ENCODE results near the gene ZDHHC14. TPM values are rescaled to one million over a fixed set of nuclear protein-coding genes. Genes with fewer than 3 reads are reported as not detected.

The ZDHHC14 gene
- total RNA-seq, 1 donor from 2014 or later = 5.1 TPM

- no peak for DNase-seq
- no peak for TF ChIP-seq CTCF (IDR thresholded peaks at IDR 0.05; ENCODE audit: partially characterized antibody, unreplicated experiment)
- H3K4me3 Mint-ChIP-seq (ENCODE audit: unreplicated experiment) = no peak overlapping the region
- H3K27me3 Mint-ChIP-seq (ENCODE audit: unreplicated experiment) = no peaks in the 10 kb centered on the region
- H3K27ac Mint-ChIP-seq (ENCODE audit: unreplicated experiment) = no peak overlapping the region
- H3K36me3 Mint-ChIP-seq (ENCODE audit: unreplicated experiment) = no peaks in the 10 kb centered on the region
- peaks cover 10% of the 10 kb centered on the region for H3K4me1 Mint-ChIP-seq (ENCODE audit: low read depth, unreplicated experiment)
- H3K9me3 Mint-ChIP-seq (ENCODE audit: unreplicated experiment) = no peaks in the 10 kb centered on the region
Observed at GRCh38 chr6:157469378-157469777, 88.4 kb downstream of the ZDHHC14 start.

- DNase-seq = no peak
- no peaks in the 10 kb centered on the region for H3K9me3 Mint-ChIP-seq (ENCODE audit: unreplicated experiment)
Observed at GRCh38 chr6:157471077-157471686, 90.2 kb downstream of the ZDHHC14 start.

GRCh38 chr6:157471895-157472686, 91.1 kb downstream of the ZDHHC14 start:
- H3K4me1 Mint-ChIP-seq (ENCODE audit: low read depth, unreplicated experiment) = no peaks in the 10 kb centered on the region
- H3K27me3 Mint-ChIP-seq (ENCODE audit: unreplicated experiment) = no peaks in the 10 kb centered on the region
- no peaks in the 10 kb centered on the region for H3K9me3 Mint-ChIP-seq (ENCODE audit: unreplicated experiment)
- H3K27ac Mint-ChIP-seq (ENCODE audit: unreplicated experiment) = no peak overlapping the region
- TF ChIP-seq CTCF (IDR thresholded peaks at IDR 0.05; ENCODE audit: partially characterized antibody, unreplicated experiment) = no peak
- no peak for DNase-seq
- H3K36me3 Mint-ChIP-seq (ENCODE audit: unreplicated experiment) = no peaks in the 10 kb centered on the region
- no peak overlapping the region for H3K4me3 Mint-ChIP-seq (ENCODE audit: unreplicated experiment)

More at GRCh38 chr6:157471077-157471686, 90.2 kb downstream of the ZDHHC14 start:
- no peaks in the 10 kb centered on the region for H3K4me1 Mint-ChIP-seq (ENCODE audit: low read depth, unreplicated experiment)
- H3K4me3 Mint-ChIP-seq (ENCODE audit: unreplicated experiment) = no peak overlapping the region
- no peaks in the 10 kb centered on the region for H3K36me3 Mint-ChIP-seq (ENCODE audit: unreplicated experiment)
- TF ChIP-seq CTCF (IDR thresholded peaks at IDR 0.05; ENCODE audit: partially characterized antibody, unreplicated experiment) = no peak
- H3K27ac Mint-ChIP-seq (ENCODE audit: unreplicated experiment) = no peak overlapping the region
- no peaks in the 10 kb centered on the region for H3K27me3 Mint-ChIP-seq (ENCODE audit: unreplicated experiment)

- no peaks in the 10 kb centered on the region for H3K36me3 Mint-ChIP-seq (ENCODE audit: unreplicated experiment)
Observed at GRCh38 chr6:157476797-157477196, 95.8 kb downstream of the ZDHHC14 start.

More at GRCh38 chr6:157476797-157477196, 95.8 kb downstream of the ZDHHC14 start:
- no peak for TF ChIP-seq CTCF (IDR thresholded peaks at IDR 0.05; ENCODE audit: partially characterized antibody, unreplicated experiment)
- DNase-seq = no peak
- Mint-ChIP-seq H3K4me3 (ENCODE audit: unreplicated experiment) (no peak overlapping the region), H3K27me3 (ENCODE audit: unreplicated experiment) (peaks cover 2% of the 10 kb centered on the region), H3K27ac (ENCODE audit: unreplicated experiment) (no peak overlapping the region), H3K9me3 (ENCODE audit: unreplicated experiment) (no peaks in the 10 kb centered on the region), H3K4me1 (ENCODE audit: low read depth, unreplicated experiment) (no peaks in the 10 kb centered on the region)

Data from glutamatergic neuron (in vitro differentiated cells).